Esophagus muscularis mucosa (tissue), 4 donors: ENCODE measurements around the gene ANTKMT.

Source experiments
- EP300 ChIP-seq: sonication (generic); formaldehyde crosslinking; IDR thresholded peaks from one replicate; pipeline ENCODE4 v1.6.1; 2017; ENCODE audit warnings: antibody characterized with exemption
- POLR2A ChIP-seq: fragments of 450-650 bp; IDR thresholded peaks from one replicate; pipeline ENCODE4 v1.6.1; 2017; ENCODE audit warnings: antibody characterized with exemption, moderate library complexity, mild to moderate bottlenecking, low read depth
- POLR2AphosphoS5 ChIP-seq, 2 donors: sonication (generic); formaldehyde crosslinking; IDR thresholded peaks; one replicate each; pipeline ENCODE4 v1.6.1; 2017; ENCODE audit warnings: antibody characterized with exemption in 2 of 2
- TF ChIP-seq, protein P1 (sequence below), 3 experiments: fragments of 200-600 bp in 2 of 3; fragments of 450-650 bp in 1 of 3; sonication (generic) in 2 of 3; IDR thresholded peaks; one replicate each; pipeline ENCODE4 v1.5.1; 2017 to 2019; ENCODE audit warnings: antibody characterized with exemption in 3 of 3, mild to moderate bottlenecking in 2 of 3, moderate library complexity in 1 of 3

DNA sequence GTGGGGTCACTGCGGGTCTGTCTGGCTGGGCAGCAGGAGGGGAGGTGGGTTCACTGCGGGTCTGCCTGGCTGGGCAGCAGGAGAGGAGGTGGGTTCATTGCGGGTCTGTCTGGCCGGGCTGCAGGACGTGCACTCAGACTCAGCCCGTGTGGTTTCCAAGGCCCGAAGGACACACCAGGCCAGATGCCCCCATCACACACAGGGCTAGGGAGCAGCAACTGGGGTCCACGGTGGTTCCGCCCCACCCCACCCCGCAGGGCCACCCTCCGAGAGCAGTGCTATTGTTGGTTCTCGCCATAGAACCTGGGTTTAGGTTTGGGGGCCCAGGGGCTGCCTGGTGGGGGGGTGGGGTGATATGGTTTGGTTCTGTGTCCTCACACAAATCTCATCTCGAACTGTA lies 25.7 kb downstream of the ANTKMT start:
- TF ChIP-seq, protein P1, sequence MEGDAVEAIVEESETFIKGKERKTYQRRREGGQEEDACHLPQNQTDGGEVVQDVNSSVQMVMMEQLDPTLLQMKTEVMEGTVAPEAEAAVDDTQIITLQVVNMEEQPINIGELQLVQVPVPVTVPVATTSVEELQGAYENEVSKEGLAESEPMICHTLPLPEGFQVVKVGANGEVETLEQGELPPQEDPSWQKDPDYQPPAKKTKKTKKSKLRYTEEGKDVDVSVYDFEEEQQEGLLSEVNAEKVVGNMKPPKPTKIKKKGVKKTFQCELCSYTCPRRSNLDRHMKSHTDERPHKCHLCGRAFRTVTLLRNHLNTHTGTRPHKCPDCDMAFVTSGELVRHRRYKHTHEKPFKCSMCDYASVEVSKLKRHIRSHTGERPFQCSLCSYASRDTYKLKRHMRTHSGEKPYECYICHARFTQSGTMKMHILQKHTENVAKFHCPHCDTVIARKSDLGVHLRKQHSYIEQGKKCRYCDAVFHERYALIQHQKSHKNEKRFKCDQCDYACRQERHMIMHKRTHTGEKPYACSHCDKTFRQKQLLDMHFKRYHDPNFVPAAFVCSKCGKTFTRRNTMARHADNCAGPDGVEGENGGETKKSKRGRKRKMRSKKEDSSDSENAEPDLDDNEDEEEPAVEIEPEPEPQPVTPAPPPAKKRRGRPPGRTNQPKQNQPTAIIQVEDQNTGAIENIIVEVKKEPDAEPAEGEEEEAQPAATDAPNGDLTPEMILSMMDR (IDR thresholded peaks at IDR 0.05) = no peak
- TF ChIP-seq POLR2A (no peak), POLR2AphosphoS5 (IDR thresholded peaks at IDR 0.05) (no peak), EP300 (no peak)
